ENCODE data around the gene CCNJ.

CCNJ gene

GRCh38 chr10:96053985-96054384, 10.6 kb downstream of the CCNJ start:
- no peak for DNase-seq (ENCODE audit: extremely low read depth in 1 of 2, low read depth in 1 of 2)

- no peak for DNase-seq (ENCODE audit: extremely low read depth in 1 of 2, low read depth in 1 of 2)
Measured at GRCh38 chr10:96056787-96057186, 13.4 kb downstream of the CCNJ start.

- DNase-seq (ENCODE audit: extremely low read depth in 1 of 2, low read depth in 1 of 2) = no peak
Measured at GRCh38 chr10:96061232-96061631, 17.8 kb downstream of the CCNJ start.

GRCh38 chr10:96072674-96073073, 29.3 kb downstream of the CCNJ start:
- no peak for DNase-seq (ENCODE audit: extremely low read depth in 1 of 2, low read depth in 1 of 2)

GRCh38 chr10:96073722-96074121, 30.3 kb downstream of the CCNJ start:
- no peak for DNase-seq (ENCODE audit: extremely low read depth in 1 of 2, low read depth in 1 of 2)

- DNase-seq (ENCODE audit: extremely low read depth in 1 of 2, low read depth in 1 of 2) = no peak
Measured at GRCh38 chr10:96074776-96075175, 31.4 kb downstream of the CCNJ start.

DNA sequence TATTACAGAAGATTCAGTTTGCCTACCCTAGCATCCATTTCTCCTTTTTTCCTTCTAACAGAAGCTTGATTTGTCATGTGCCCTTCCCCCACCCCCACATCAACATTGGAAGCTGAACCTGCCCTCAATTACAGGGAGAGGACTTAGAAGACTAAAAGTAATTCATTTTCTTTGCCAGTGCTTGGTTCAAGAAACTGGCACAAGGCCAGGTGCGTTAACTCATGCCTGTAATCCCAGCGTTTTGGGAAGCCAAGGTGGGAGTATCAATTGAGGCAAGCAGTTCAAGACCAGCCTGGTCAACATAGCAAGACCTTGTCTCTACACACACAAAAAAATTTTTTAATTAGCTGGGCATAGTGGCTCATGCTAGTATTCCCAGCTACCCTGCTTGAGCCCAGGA, 32.6 kb downstream of the CCNJ start:
- DNase-seq (ENCODE audit: extremely low read depth in 1 of 2, low read depth in 1 of 2) = no peak

DNA sequence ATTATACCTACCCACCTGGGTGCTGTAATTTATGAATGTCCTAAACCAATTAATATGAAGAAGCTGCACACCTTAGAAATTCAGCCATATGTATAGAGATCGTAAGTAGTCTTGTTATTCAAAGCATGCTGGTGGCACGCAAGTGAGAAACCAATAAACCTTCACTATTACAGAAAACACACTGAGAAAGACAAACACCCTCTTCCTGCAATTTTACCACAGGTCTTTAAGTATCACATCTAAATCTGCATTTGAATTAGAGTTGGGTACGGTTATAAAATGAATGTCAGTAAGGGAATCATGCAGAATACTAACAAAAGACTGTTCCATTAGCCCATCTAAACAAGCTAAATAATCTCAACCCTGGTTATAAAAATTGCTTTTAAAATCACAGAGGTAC, 33.8 kb downstream of the CCNJ start:
- DNase-seq (ENCODE audit: extremely low read depth in 1 of 2, low read depth in 1 of 2) = no peak

GRCh38 chr10:96082153-96082552, 38.8 kb downstream of the CCNJ start:
- no peak for DNase-seq (ENCODE audit: extremely low read depth in 1 of 2, low read depth in 1 of 2)

- no peak for DNase-seq (ENCODE audit: extremely low read depth in 1 of 2, low read depth in 1 of 2)
Measured at GRCh38 chr10:96082748-96083147, 39.4 kb downstream of the CCNJ start.

DNA sequence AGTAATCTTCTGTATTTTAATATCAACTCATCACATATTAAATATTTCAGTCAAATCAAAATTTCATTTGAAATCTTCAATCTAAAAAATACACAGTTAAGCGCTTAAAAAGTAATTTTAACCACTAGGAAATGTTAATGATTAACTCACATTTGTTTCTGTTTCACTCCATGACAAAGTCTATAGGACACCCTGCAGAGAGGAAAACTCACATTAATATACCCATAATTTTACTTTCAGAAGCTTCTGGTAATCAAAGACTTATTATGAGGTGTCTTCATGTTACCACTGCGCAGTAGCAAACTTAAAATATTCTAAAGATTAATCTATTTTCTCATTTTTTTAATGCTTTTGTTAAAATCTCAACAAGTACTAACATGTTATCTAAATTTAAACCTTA, 45.7 kb downstream of the CCNJ start:
- no peak for DNase-seq (ENCODE audit: extremely low read depth in 1 of 2, low read depth in 1 of 2)

DNA sequence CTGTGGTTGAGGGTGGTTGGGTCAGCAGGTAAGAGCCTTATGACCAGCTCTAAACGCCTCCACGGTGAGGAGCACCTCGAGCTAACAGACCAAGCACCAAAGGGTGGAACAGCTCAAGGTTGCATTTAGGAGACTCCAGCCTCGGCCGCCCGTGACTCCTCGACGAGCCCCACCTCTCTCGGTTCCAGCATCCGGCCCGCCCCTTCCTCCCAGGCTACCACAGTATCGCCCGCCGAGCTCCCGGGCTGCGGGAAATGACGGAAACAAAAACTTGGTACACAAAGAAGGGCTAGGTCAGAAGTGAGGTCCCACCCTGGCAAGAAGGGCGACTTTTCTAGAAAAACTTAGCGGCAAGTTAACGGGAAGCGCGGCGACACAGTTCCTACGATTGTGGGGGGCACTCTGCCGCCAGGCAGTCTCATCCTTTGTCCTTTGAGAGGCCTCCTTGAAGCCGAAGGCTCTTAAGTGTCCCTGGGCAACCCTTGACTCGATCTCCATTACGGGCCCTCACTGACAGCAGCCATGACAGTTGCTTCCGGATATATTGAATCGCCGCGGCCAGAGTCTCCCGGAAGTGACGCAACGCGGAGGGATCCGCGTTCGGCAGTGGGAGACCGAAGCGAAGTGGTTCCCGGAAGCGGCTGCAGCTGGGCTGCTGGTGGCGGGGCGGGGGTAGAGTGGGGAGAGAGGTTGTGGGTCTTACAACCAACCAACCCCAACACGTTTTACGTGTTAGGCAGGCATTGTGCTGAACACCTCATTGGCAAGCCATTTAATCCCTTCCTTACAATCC, 46.5 kb downstream of the CCNJ start:
- DNase-seq (ENCODE audit: extremely low read depth in 1 of 2, low read depth in 1 of 2) = peak; percentile 83 to 87

GRCh38 chr10:96090463-96090800, 47.0 kb downstream of the CCNJ start:
- DNase-seq (ENCODE audit: extremely low read depth in 1 of 2, low read depth in 1 of 2) = no peak

DNA sequence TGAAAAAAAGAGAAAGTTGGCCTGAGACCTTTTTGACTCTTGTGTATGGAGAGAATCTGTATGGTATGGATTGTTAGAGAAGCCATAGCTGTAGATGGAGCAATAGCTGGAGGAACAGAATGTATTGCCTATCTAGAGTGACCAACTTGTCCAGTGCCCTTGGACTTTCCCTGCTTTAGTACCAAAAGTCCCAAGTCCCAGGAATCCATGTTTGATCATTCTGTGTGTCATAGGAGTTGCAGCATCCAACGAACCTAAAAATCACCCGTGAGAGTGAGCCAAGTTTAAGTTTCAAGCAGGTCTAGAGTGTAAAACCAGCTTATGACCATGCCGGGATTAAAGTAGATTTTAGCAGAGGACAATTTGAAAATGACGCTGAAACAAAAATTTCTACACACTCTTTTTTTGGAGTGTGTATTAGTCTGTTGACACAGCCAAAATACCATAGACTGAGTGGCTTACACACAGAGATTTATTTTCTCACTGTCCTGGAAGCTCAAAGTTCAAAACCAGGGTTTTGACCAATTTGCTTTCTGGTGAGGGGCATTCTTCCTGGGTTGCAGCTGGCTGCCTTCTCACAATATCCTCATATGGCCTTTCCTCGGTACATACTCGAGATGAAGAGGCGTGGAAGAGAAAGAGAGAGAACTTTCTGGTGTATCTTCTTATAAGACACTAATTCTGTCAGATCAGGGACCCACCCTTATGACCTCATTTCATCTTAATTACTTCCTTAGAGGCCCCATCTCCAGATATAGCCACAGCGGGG, 49.8 kb downstream of the CCNJ start:
- no peak for DNase-seq (ENCODE audit: extremely low read depth in 1 of 2, low read depth in 1 of 2)

- DNase-seq (ENCODE audit: extremely low read depth in 1 of 2, low read depth in 1 of 2) = no peak
Measured at GRCh38 chr10:96093948-96094347, 50.6 kb downstream of the CCNJ start.

GRCh38 chr10:96096958-96097357, 53.6 kb downstream of the CCNJ start:
- DNase-seq (ENCODE audit: extremely low read depth in 1 of 2, low read depth in 1 of 2) = no peak

DNA sequence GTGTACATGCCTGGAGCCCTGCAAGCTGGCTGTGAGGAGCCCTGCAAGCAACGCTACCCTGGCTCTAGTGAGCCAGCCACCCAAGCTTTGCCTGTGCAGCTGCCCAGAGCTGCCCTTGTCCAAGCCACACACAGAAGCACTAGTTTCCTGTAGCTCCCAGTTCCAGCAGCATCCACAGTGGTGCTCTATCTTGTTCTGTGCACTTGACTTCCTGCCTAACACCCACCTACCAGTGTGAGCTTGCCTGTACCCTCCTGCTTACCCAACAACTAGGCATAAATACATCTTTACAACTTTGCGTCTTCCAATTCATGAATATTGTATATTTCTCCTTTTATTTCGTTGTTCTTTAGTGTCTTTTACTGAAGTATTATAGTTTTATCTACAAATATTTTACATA, 54.5 kb downstream of the CCNJ start:
- DNase-seq (ENCODE audit: extremely low read depth in 1 of 2, low read depth in 1 of 2) = no peak

DNA sequence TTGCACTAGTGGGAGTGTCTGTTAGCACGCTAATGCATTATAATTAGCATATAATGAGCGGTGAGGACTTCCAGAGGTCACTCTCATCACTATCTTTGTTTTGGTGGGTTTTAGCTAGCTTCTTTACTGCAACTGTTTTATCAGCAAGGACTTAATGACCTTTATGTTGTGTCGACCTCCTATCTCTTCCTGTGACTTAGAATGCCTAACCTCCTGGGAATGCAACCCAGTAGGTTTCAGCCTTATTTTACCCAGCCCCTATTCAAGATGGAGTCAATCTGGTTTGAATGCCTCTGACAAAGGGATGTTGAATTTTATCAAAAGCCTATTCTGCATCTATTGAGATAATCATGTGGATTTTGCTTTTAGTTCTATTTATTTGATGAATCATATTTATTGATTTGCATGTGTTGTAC, 64.2 kb downstream of the CCNJ start:
- DNase-seq (ENCODE audit: extremely low read depth in 1 of 2, low read depth in 1 of 2) = no peak

Measured in activated CD8-positive, alpha-beta memory T cell treated with anti-CD3 and anti-CD28 coated beads for 1 hour (primary cell).